22Rv1 (cell line): ENCODE measurements around the gene TSPAN4.

Experiments
- CTCF ChIP-seq: fragments of 450-650 bp; IDR thresholded peaks from 2 replicates; pipeline ENCODE4 v1.5.1; 2017; ENCODE audit warnings: mild to moderate bottlenecking
- ZFX ChIP-seq: fragments of 450-650 bp; IDR thresholded peaks from 2 replicates; pipeline ENCODE4 v1.6.1; 2017; ENCODE audit warnings: antibody characterized with exemption, borderline replicate concordance

DNA sequence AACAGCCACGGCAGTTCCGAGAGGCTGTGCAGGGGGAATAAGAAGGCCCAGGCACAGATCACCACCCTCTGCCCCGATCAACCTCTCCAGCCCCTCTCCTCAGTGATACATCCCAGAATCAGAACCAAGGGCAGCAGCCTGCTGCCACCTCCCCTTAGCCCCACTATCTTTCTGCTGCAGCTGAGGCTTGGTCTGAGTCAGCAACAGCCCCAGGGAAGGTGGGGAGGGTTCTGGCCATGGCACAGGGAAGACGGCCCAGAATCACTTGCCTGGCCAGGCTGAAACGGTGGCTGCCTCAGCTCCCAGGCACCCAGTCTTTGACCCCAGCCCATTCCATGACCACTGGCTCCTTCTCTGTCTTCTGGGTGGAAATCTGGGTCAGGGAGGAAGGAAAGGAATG lies 65.6 kb downstream of the TSPAN4 start:
- TF ChIP-seq CTCF = no peak
- TF ChIP-seq ZFX = no peak
